DMS79 (cell line): Measurements from ENCODE around the gene SLC10A1.
"Not testable (repeated sequence)": the region's sequence is repeated elsewhere in the genome, so short reads cannot be mapped to it uniquely, and the experiment has no call there.

Source experiments
- DNase-seq: peaks from one replicate; lab custom pipeline; 2025; lab: John Stamatoyannopoulos, UW

Gene SLC10A1

DNA sequence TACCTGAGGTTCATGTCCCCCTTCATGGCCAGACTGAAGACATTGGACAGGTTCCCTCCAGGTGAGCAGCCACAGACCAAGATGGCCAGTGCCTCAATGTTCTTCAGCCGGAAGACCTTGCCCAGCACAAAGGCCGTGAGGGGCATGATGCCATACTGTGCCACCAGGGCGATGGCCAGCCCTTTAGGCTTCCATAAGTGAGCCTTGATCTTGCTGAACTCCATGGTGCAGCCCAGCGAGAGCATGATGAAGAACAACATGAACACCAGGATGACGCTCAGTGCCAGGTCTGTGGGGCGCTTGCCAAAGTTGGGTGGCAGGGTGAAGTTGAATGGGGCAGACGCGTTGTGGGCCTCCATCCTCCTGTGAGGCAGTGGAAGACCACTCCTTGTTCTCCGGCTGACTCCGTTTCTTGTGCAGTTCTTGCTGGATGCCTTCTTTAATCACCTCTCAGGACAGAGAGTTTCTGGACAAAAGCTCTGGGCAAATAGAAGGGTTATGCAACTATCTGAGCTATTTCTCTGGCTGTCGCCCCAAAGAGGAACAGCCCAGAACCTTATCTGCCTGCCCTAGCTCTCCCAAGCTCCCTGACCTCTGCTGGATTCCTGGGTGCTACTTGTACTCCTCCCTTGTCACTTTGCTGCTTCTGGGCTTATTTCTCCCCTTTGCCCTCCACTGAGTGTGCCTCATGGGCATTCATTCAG is at the start of gene SLC10A1:
TSS of gene SLC10A1 (minus strand) at position 445 of the 704 bp plus-strand sequence. CDS start at position 359, 86 bp downstream.
- no peak for DNase-seq

GRCh38 chr14:69845787-69846186 is 48.7 kb upstream of the SLC10A1 start:
- no peak for DNase-seq

DNA sequence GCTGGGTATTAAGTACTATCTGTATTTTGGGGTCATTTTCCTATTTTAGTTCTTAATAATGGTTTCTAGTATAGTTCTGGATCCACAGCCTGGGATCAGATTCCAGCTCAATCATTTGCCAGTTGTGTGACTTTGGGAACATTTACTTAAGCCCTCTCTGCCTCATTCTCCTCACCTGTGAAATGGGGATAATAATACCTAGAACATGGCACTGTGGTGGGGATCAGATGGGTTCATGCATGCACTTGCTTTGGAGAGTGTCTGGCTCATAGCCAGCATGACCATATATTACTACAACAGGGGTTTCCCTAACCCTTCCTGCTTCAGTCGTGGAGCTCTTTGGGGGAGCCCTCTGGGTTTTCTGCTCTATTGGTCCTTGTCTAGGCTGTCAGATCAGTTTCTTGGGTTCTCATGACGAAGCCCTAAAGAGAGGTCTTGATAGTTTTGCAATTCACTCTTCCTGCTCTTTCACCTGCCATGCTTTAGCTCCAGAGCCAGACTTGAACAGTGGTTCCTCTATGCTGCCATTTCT is 48.1 kb upstream of the SLC10A1 start:
- DNase-seq, result no peak

DNA sequence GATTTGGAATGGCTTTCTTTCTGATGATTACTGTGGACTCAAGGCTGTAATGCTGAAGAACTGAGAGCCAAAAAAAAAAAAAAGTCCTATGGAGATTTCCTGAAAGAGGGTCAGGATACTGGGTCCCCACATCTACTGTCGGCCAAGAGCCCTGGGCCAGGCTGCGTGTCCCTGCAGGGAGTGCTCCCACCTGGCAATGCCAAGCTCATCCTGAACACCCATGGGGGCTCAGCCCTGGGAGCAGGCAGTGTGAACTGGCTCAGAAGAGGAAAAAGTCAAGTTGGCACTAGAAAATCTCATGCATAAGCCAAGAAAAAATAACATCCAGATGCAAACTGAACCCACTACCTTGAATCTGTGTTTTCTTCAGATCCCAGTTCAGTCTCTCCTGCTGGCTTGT is 47.1 kb upstream of the SLC10A1 start:
- no peak for DNase-seq

DNA sequence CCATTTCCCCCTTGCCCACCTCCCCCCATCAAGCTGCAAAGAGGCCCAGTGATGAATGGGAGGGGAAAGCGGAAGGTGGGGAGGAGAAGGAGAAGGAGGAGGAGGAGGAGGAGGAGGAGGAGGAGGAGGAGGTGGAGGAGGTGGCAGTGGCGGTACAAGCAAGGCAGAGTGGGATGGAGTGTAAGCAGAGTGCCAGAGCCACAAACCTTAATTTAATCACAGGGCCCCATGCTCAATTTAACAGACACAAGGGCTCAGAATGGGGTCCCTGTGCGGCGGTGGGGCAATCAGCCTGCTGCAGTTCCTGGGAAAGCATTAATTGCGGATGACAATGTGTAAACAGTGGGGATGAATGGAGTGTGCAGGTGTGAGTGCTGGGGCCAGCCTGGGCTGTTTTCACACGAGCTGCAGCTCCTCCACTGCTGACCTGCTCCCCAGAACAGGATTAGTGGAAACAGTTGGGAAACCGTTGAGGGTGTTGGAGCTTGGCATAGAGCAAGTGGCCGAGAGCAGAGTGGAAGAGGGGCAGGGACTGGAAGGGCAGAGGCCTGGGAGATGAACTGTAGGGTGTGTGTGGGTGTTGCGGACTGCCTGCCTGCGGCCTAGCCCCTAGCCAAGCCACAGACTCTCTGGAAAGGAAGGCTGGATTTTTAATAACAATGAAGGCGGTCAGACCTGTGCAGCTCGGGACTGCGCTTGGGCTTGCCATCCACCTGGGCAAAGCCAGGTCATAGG is 45.8 kb upstream of the SLC10A1 start:
- DNase-seq, result no peak

- no peak for DNase-seq
Measured at GRCh38 chr14:69841656-69842055, 44.6 kb upstream of the SLC10A1 start.

- no peak for DNase-seq
Measured at GRCh38 chr14:69839661-69840060, 42.6 kb upstream of the SLC10A1 start.

- no peak for DNase-seq
Measured at GRCh38 chr14:69838881-69839416, 41.9 kb upstream of the SLC10A1 start.

- DNase-seq, result no peak
Measured at GRCh38 chr14:69828879-69829278, 31.8 kb upstream of the SLC10A1 start.

DNA sequence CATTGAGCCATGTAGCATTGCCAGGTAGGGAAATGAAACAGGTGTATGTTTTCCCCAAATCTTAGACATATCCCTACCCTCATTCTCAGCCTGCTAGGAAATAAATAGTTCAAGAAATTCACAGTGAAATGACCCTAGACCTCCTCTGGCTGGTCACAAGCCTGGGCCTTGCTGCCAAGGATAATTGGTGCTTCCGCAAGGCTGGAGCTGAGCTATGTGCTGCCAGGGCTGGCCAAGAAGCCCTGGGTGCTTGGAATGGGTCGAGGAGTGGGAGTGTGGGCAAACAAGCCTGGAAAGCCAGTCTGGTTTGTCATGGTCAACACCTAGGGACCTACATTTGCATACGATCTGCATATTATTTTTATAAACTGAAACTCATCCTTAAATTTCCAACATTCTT is 31.3 kb upstream of the SLC10A1 start:
- DNase-seq, result no peak

DNA sequence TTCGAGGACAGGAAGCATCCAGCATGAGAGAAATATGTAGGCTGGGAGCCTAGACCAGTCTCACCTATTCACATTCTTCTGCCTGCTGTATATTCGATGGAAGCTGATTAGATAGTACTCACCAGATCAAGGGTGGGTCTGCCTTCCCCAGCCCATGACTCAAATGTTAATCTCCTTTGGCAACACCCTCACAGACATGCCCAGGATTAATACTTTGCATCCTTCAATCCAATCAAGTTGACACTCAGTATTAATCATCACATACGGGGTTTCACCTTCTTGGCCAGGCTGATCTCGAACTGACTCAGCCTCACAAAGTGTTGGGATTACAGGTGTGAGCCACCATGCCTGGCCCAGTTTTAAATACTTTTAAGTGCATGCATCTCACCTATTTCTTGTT is 30.5 kb upstream of the SLC10A1 start:
- DNase-seq, result no peak

DNA sequence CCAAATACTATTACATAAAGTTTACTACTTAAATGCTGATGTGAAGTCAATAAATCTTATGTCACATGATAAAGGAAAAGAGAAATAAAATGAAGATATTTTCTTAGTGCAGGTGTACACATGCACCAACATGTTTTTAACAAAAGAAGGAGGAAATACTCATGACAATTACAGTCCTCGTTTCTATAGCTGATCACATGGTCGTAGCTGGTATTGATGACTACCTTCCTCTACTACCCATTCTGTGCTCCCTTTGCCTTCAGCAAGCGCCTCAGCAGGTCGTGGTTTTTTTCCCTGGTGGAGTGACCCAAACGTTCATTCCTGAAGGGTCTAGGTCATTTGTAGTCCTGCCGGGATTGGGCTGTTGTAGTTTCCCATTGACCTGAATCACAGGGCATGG is 25.4 kb upstream of the SLC10A1 start:
- no peak for DNase-seq

DNA sequence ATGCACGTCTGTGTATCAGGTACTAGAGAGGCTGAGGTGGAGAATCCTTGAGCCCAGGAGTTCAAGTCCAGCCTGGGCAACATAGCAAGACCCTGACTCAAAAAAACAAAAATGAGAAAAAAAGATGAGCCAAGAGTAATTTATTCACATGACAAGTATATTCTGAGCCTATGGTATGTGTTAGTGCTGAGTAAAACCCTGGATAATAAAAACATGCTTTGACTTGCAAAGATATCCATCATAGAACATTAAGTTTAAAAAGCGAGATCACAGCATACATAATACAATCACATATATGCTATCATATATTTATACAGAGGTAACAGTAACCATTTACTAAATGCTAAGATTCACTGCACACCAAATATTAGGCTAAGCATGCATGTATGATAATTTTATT is 23.9 kb upstream of the SLC10A1 start:
- DNase-seq, result no peak

DNA sequence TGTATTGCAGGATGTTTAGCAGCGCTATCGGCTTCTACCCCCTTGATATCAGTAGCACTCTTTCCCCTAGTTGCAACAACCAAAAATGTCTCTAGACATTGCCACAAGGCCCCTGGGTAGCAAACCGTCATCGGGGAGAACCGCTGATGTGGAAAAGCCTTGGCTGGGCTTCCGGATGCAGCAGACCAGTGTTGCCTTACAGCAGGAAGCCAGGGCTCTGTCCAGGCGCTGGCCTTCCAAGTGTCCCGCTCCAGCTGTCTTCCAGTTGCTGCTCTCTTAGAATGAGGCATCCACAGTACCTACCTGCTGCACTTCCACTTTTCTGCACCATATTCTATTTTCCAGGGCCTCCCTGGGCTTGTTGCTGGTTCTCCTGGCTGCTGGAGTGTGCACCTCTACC is 22.6 kb upstream of the SLC10A1 start:
- no peak for DNase-seq

DNA sequence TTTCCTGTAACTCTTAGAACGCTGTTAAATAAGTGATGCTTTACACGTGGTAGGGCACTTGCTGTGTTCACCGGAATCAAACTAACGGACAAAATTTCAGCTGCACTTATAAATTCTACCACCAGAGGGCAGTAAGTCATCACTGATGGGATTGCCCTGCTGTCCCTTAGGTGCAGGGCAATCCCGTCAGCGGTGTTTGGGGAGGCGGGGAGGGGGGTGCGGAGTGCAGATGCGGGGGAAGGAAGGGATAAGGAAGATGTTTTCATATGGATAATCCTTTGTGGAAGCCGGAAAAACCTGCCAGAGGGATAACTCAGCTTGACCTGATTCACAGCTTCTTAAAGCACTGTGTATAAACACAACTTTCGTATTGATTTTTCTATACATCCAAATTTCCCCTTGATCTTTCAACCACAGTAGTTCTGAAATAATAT is 21.7 kb upstream of the SLC10A1 start:
- DNase-seq, result no peak

DNA sequence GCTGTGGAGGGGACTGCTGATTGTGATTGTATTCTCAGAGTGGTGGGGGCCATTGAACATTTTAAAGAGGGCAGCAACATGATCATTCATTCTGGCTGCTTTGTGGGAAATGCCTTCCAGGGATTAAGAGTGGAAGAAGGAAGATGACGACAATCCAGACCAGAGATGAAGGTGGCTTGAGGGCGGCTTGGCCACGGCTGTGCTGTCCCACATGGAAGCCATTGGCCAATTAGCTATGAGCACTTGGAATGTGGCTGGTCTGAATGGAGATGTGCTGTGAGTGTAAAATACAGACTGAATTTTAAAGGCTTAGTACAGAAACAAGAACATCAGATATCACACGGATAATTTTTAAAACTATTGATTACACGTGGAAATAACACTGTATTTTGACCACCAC is 19.2 kb upstream of the SLC10A1 start:
- DNase-seq, result no peak

DNA sequence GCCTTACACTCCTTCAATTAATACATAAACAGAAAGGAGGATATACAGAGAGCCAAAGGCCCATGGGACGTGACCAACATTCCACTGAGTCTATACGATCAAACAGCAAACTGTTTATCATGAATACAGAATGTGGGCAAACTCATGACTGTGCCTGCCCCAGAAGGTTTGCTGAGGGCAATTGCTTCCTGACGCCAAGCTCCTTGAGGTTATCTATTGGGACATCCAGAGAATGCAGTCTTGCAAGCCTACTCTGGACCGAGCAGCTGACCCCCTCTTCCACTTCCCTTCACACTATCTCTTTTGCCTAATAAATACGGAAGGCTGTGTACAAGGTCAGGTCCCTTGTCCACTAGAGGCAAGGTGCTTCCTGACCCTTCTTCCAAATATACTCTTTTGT is 18.5 kb upstream of the SLC10A1 start:
- no peak for DNase-seq

DNA sequence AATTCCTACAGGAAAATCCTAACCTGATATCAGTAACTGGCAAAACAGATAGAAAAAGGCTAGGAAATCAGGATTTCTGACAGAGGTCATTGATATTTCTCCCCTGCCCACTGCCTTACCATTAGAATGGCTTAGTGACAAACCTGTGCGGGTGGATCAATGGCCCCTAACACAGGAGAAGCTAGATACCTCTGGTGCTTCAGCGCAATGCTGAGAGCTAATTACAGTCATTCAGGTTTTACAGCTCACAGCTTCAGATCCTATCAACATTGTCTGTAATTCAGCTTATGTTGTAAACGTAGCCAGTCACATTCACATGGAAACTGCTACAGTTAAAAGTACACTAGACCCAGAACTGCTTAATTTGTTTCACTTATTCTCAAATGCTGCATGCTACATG is 17.4 kb upstream of the SLC10A1 start:
- no peak for DNase-seq

GRCh38 chr14:69813346-69813745 is 16.3 kb upstream of the SLC10A1 start:
- DNase-seq, result not testable (repeated sequence)

- DNase-seq, result no peak
Measured at GRCh38 chr14:69812711-69813110, 15.7 kb upstream of the SLC10A1 start.

DNA sequence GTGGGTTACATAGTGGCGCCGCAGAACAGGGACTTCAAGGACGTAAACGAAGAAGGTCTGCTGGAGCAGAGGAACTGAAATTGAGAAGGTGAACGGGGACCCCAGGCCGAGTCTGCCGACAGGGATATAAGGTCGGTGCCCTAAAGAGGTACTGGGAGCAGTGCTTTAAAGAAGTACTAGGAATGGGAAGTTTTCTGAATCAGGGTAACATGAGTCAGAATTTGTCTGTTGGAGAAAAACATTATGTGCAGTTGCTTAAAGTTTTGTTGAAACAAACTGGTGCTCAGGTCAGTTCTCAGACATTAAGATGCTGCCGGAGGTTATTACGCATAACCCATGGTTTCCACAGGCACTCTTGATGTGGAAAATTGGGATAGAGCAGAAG is 14.8 kb upstream of the SLC10A1 start:
- DNase-seq, result no peak

- no peak for DNase-seq
Measured at GRCh38 chr14:69811227-69811867, 14.3 kb upstream of the SLC10A1 start.
